WTC11 (cell line): ENCODE results near the gene CACNA1H. TPM values are rescaled to one million over a fixed set of nuclear protein-coding genes. Genes with fewer than 3 reads are reported as not detected.
"Not testable (repeated sequence)": the region's sequence is repeated elsewhere in the genome, so short reads cannot be mapped to it uniquely, and the experiment has no call there.

Source experiments
- ATAC-seq: fragments of 200-7000 bp; cut with Tn5 transposase; 2 replicates; pipeline ENCODE4 v1.10.0; 2021; ENCODE audit warnings: mild to moderate bottlenecking, moderate library complexity
- CTCF ChIA-PET: fragments of 300-600 bp; sonication (Branson Sonifier 250); formaldehyde crosslinking; loops from one replicate; lab custom pipeline; 2021; ENCODE audit warnings: antibody characterized with exemption; lab: Charles Lee
- POLR2A ChIA-PET: fragments of 350-600 bp; sonication (Branson Sonifier 250); formaldehyde crosslinking; loops from one replicate; lab custom pipeline; 2021; ENCODE audit warnings: antibody characterized with exemption; lab: Charles Lee
- DNase-seq: peaks from one replicate; pipeline ENCODE4 v3.0.0; 2021; ENCODE audit warnings: low spot score
- H3K27ac Mint-ChIP-seq: 2 replicates; pipeline ENCODE4 v1.8.0; 2021; ENCODE audit warnings: mixed read lengths
- H3K27me3 Mint-ChIP-seq: 2 replicates; pipeline ENCODE4 v1.8.0; 2021; ENCODE audit warnings: low read depth, mild to moderate bottlenecking, moderate library complexity, mixed read lengths
- H3K36me3 Mint-ChIP-seq: 2 replicates; pipeline ENCODE4 v1.8.0; 2021; ENCODE audit warnings: mixed read lengths
- H3K4me1 Mint-ChIP-seq: 2 replicates; pipeline ENCODE4 v1.8.0; 2022; ENCODE audit warnings: mixed read lengths
- H3K4me3 Mint-ChIP-seq: 2 replicates; pipeline ENCODE4 v1.8.0; 2021; ENCODE audit warnings: mild to moderate bottlenecking, moderate library complexity, mixed read lengths
- H3K9me3 Mint-ChIP-seq: 2 replicates; pipeline ENCODE4 v1.8.0; 2021; ENCODE audit warnings: mixed read lengths
- NFE2L1 ChIP-seq: sonication (generic); formaldehyde crosslinking; IDR thresholded peaks from 2 replicates; pipeline ENCODE4 v1.8.1; 2023; ENCODE audit warnings: missing genetic modification reagents
- TEAD1 ChIP-seq: sonication (generic); formaldehyde crosslinking; IDR thresholded peaks from 2 replicates; pipeline ENCODE4 v1.8.0; 2022; ENCODE audit warnings: mild to moderate bottlenecking, missing genetic modification reagents
- total RNA-seq: library from RNA; stranded (reverse); gene quantifications from 3 replicates; pipeline ENCODE4 v1.2.3, GENCODE V29; 2021

Gene CACNA1H
- total RNA-seq, 1 experiment from 2014 or later = 38.0 TPM

DNA sequence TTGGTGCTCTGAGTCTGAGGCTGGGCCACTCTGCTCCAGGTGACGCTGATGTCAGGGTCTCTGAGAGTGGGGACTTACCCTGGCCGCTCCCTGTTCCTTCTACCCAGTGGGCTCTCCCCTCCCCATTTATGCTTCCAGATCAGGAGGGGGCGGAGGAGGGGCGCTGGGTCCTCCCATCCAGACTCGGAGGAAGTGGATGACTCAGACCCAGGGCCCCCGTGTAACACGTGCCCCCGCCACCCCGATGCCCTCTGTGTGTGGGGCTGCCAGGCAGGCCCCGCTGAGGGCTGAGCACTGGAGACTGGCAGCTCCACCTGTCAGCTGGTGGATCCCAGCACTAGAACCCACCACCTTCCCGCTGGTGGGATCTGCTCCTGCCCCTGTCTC lies 77.2 kb downstream of the CACNA1H start, which contains the start of gene TPSB2:
Gene TPSB2, minus strand, starts transcription at position 101 of the 387 bp plus-strand sequence. CDS start 233 bp downstream, outside the sequence.
- H3K27ac Mint-ChIP-seq, POLR2A ChIA-PET, H3K27me3 Mint-ChIP-seq: not testable (repeated sequence)

GRCh38 chr16:1230471-1231212 lies 77.7 kb downstream of the CACNA1H start:
- H3K9me3 Mint-ChIP-seq, H3K36me3 Mint-ChIP-seq, POLR2A ChIA-PET, H3K27me3 Mint-ChIP-seq, ATAC-seq, DNase-seq, H3K4me3 Mint-ChIP-seq, H3K4me1 Mint-ChIP-seq, CTCF ChIA-PET, H3K27ac Mint-ChIP-seq: not testable (repeated sequence)

More for the DNA sequence above, 77.2 kb downstream of the CACNA1H start, which contains the start of gene TPSB2:
- H3K9me3 Mint-ChIP-seq, ATAC-seq, CTCF ChIA-PET, H3K4me1 Mint-ChIP-seq, H3K4me3 Mint-ChIP-seq, H3K36me3 Mint-ChIP-seq, DNase-seq: not testable (repeated sequence)

- H3K9me3 Mint-ChIP-seq, POLR2A ChIA-PET, CTCF ChIA-PET, DNase-seq, H3K27ac Mint-ChIP-seq, H3K36me3 Mint-ChIP-seq, ATAC-seq, H3K4me3 Mint-ChIP-seq, H3K27me3 Mint-ChIP-seq, H3K4me1 Mint-ChIP-seq: not testable (repeated sequence)
Measured at GRCh38 chr16:1231301-1231700, 78.4 kb downstream of the CACNA1H start.

- H3K27me3 Mint-ChIP-seq, DNase-seq, H3K9me3 Mint-ChIP-seq, H3K27ac Mint-ChIP-seq, H3K4me1 Mint-ChIP-seq, CTCF ChIA-PET, H3K36me3 Mint-ChIP-seq, POLR2A ChIA-PET, H3K4me3 Mint-ChIP-seq: not testable (repeated sequence)
- ATAC-seq = peak; percentile 73
Measured at GRCh38 chr16:1232049-1232748, 79.3 kb downstream of the CACNA1H start.

- H3K27ac Mint-ChIP-seq, H3K36me3 Mint-ChIP-seq, H3K4me1 Mint-ChIP-seq, H3K9me3 Mint-ChIP-seq, CTCF ChIA-PET, H3K27me3 Mint-ChIP-seq, H3K4me3 Mint-ChIP-seq, POLR2A ChIA-PET, DNase-seq: not testable (repeated sequence)
- peak; percentile 69 for ATAC-seq
Measured at GRCh38 chr16:1236659-1237058, 83.8 kb downstream of the CACNA1H start.

DNA sequence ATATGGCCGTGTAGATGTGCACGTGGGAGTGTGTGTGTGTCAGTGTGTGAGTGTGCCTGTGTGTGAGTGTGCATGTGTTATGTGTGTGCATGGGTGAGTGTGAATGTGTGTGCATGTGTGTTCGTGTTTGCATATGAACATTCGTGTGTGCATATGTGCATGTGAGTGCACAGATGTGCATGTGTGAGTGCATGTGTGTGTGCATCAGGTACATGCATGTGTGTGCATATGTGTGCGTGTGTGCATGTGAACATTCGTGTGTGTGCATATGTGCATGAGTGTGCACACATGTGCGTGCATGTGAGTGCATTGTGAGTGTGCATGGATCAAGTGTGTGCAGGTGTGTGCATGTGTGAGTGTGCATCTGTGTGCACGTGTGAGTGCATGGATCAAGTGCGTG lies 85.1 kb downstream of the CACNA1H start:
- Mint-ChIP-seq H3K27me3 (peaks cover 7% of the 10 kb centered on the region), H3K9me3 (peaks cover 5% of the 10 kb centered on the region), H3K4me3 (no peak overlapping the region), H3K4me1 (no peaks in the 10 kb centered on the region; the same call in none of the 2 replicates), H3K27ac (0 out of 2 replicates have a peak overlapping the region, but pooled peaks have one; percentile 36), H3K36me3 (no peaks in the 10 kb centered on the region)
- CTCF ChIA-PET = no interaction called here
- no peak for ATAC-seq
- DNase-seq = no peak
- no peak for TF ChIP-seq TEAD1 (CRISPR knock-in tag)
- TF ChIP-seq NFE2L1 (CRISPR knock-in tag) = no peak
- POLR2A ChIA-PET = no interaction called here

- POLR2A ChIA-PET, H3K27ac Mint-ChIP-seq, H3K4me3 Mint-ChIP-seq, H3K36me3 Mint-ChIP-seq, CTCF ChIA-PET, H3K4me1 Mint-ChIP-seq, H3K9me3 Mint-ChIP-seq, H3K27me3 Mint-ChIP-seq, DNase-seq: not testable (repeated sequence)
- peak; percentile 17 for ATAC-seq
Measured at GRCh38 chr16:1238909-1239308, 86.0 kb downstream of the CACNA1H start.

DNA sequence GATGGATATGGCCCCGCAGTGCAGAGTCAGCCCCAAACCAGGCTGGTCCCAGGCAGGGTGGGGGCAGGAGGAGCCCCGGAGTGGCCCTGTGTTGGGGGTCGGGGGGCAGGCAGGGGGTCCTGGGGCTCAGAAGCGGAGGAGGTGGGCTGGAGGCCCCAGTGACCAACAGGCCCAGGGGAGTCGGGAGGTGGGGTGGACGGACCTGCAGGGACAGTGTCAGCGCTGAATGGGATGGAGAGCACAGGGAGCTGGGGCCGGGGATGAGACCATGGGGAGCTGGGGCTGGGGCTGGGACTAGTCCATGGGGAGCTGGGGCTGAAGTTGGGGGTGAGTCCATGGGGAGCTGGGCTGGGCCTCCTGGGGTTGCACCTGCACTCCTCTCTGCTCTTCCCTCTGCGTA lies 86.7 kb downstream of the CACNA1H start:
- H3K36me3 Mint-ChIP-seq, POLR2A ChIA-PET, CTCF ChIA-PET, H3K27ac Mint-ChIP-seq, H3K27me3 Mint-ChIP-seq, H3K4me3 Mint-ChIP-seq, H3K9me3 Mint-ChIP-seq, H3K4me1 Mint-ChIP-seq, ATAC-seq: not testable (repeated sequence)
- DNase-seq = peak; percentile 10

DNA sequence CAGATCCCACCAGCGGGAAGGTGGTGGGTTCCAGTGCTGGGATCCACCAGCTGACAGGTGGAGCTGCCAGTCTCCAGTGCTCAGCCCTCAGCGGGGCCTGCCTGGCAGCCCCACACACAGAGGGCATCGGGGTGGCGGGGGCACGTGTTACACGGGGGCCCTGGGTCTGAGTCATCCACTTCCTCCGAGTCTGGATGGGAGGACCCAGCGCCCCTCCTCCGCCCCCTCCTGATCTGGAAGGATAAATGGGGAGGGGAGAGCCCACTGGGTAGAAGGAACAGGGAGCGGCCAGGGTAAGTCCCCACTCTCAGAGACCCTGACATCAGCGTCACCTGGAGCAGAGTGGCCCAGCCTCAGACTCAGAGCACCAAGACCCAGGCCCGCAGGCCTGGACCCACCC lies 87.5 kb downstream of the CACNA1H start, which contains the start of gene TPSAB1:
Gene TPSAB1, plus strand, starts transcription at position 270 of the 400 bp plus-strand sequence. CDS start 234 bp downstream, outside the sequence.
- H3K9me3 Mint-ChIP-seq, H3K27ac Mint-ChIP-seq, H3K36me3 Mint-ChIP-seq, POLR2A ChIA-PET, H3K4me3 Mint-ChIP-seq, CTCF ChIA-PET, ATAC-seq, H3K4me1 Mint-ChIP-seq: not testable (repeated sequence)
- peak; percentile 5 for DNase-seq
- peaks cover 10% of the 10 kb centered on the region for H3K27me3 Mint-ChIP-seq

DNA sequence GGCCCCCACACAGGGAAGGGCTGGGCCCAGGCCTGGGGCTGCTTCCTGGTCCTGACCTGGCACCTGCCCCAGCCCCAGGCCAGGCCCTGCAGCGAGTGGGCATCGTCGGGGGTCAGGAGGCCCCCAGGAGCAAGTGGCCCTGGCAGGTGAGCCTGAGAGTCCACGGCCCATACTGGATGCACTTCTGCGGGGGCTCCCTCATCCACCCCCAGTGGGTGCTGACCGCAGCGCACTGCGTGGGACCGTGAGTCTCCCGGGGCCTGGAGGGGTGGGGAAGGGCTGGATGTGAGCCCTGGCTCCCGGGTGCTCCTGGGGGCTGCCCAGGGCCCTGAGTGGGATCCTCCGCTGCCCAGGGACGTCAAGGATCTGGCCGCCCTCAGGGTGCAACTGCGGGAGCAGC lies 88.2 kb downstream of the CACNA1H start:
- POLR2A ChIA-PET, H3K9me3 Mint-ChIP-seq, H3K4me1 Mint-ChIP-seq, ATAC-seq, H3K27ac Mint-ChIP-seq, H3K36me3 Mint-ChIP-seq, CTCF ChIA-PET, H3K4me3 Mint-ChIP-seq: not testable (repeated sequence)
- peaks cover 15% of the 10 kb centered on the region for H3K27me3 Mint-ChIP-seq
- DNase-seq = peak; percentile 0

- peaks cover 28% of the 10 kb centered on the region for H3K27me3 Mint-ChIP-seq
- H3K36me3 Mint-ChIP-seq, DNase-seq, ATAC-seq, H3K9me3 Mint-ChIP-seq, POLR2A ChIA-PET, H3K4me1 Mint-ChIP-seq, CTCF ChIA-PET, H3K4me3 Mint-ChIP-seq, H3K27ac Mint-ChIP-seq: not testable (repeated sequence)
Measured at GRCh38 chr16:1243363-1243762, 90.5 kb downstream of the CACNA1H start.
